ENCODE results near the gene FMO2. TPM values are rescaled to one million over a fixed set of nuclear protein-coding genes. Genes with fewer than 3 reads are reported as not detected.

Gene FMO2
- total RNA-seq, 1 donor from 2014 or later: not detected

- Mint-ChIP-seq H3K27ac (ENCODE audit: unreplicated experiment) (no peak overlapping the region), H3K4me1 (no peaks in the 10 kb centered on the region), H3K4me3 (no peak overlapping the region), H3K9me3 (peaks cover 2% of the 10 kb centered on the region), H3K27me3 (ENCODE audit: low read depth) (peaks cover 3% of the 10 kb centered on the region), H3K36me3 (ENCODE audit: low read depth) (no peaks in the 10 kb centered on the region)
- TF ChIP-seq CTCF (conservative IDR thresholded peaks at IDR 0.05): peak; percentile 70
- DNase-seq (ENCODE audit: low read depth, low spot score): peak; percentile 9
Measured at GRCh38 chr1:171188388-171189266, 3.5 kb downstream of the FMO2 start.

- no peak for TF ChIP-seq CTCF (conservative IDR thresholded peaks at IDR 0.05)
- H3K4me1 Mint-ChIP-seq: no peaks in the 10 kb centered on the region
- peaks cover 2% of the 10 kb centered on the region for H3K9me3 Mint-ChIP-seq
- H3K36me3 Mint-ChIP-seq (ENCODE audit: low read depth): no peaks in the 10 kb centered on the region
- no peak overlapping the region for H3K4me3 Mint-ChIP-seq
- H3K27ac Mint-ChIP-seq (ENCODE audit: unreplicated experiment): no peak overlapping the region
- no peak for DNase-seq (ENCODE audit: low read depth, low spot score)
- H3K27me3 Mint-ChIP-seq (ENCODE audit: low read depth): no peaks in the 10 kb centered on the region
Measured at GRCh38 chr1:171191992-171192391, 6.9 kb downstream of the FMO2 start.

- no peaks in the 10 kb centered on the region for H3K36me3 Mint-ChIP-seq (ENCODE audit: low read depth)
- no peak for TF ChIP-seq CTCF (conservative IDR thresholded peaks at IDR 0.05)
- DNase-seq (ENCODE audit: low read depth, low spot score): no peak
Measured at GRCh38 chr1:171195767-171196166, 10.7 kb downstream of the FMO2 start.

GRCh38 chr1:171196351-171196750, 11.3 kb downstream of the FMO2 start:
- Mint-ChIP-seq H3K4me3 (no peak overlapping the region), H3K4me1 (no peaks in the 10 kb centered on the region), H3K27me3 (ENCODE audit: low read depth) (no peaks in the 10 kb centered on the region), H3K36me3 (ENCODE audit: low read depth) (no peaks in the 10 kb centered on the region), H3K9me3 (no peaks in the 10 kb centered on the region), H3K27ac (ENCODE audit: unreplicated experiment) (no peak overlapping the region)
- DNase-seq (ENCODE audit: low read depth, low spot score): no peak
- TF ChIP-seq CTCF (conservative IDR thresholded peaks at IDR 0.05): no peak

More at GRCh38 chr1:171195767-171196166, 10.7 kb downstream of the FMO2 start:
- H3K27me3 Mint-ChIP-seq (ENCODE audit: low read depth): no peaks in the 10 kb centered on the region
- H3K4me3 Mint-ChIP-seq: no peak overlapping the region
- no peaks in the 10 kb centered on the region for H3K4me1 Mint-ChIP-seq
- H3K27ac Mint-ChIP-seq (ENCODE audit: unreplicated experiment): no peak overlapping the region
- H3K9me3 Mint-ChIP-seq: no peaks in the 10 kb centered on the region

GRCh38 chr1:171198081-171198480, 13.0 kb downstream of the FMO2 start:
- DNase-seq (ENCODE audit: low read depth, low spot score): no peak
- TF ChIP-seq CTCF (conservative IDR thresholded peaks at IDR 0.05): no peak
- no peaks in the 10 kb centered on the region for H3K4me1 Mint-ChIP-seq
- H3K27ac Mint-ChIP-seq (ENCODE audit: unreplicated experiment): no peak overlapping the region
- no peaks in the 10 kb centered on the region for H3K36me3 Mint-ChIP-seq (ENCODE audit: low read depth)
- no peaks in the 10 kb centered on the region for H3K9me3 Mint-ChIP-seq
- H3K27me3 Mint-ChIP-seq (ENCODE audit: low read depth): no peaks in the 10 kb centered on the region
- no peak overlapping the region for H3K4me3 Mint-ChIP-seq

Measured in neural crest cell (in vitro differentiated cells).